ENCODE measurements around the gene CYP19A1. TPM values are rescaled to one million over a fixed set of nuclear protein-coding genes. Genes with fewer than 3 reads are reported as not detected.

Gene CYP19A1
- total and polyA plus RNA-seq, 2 experiments from 2014 or later, result 0.69 to 2.6 TPM

- TF ChIP-seq, protein P1, sequence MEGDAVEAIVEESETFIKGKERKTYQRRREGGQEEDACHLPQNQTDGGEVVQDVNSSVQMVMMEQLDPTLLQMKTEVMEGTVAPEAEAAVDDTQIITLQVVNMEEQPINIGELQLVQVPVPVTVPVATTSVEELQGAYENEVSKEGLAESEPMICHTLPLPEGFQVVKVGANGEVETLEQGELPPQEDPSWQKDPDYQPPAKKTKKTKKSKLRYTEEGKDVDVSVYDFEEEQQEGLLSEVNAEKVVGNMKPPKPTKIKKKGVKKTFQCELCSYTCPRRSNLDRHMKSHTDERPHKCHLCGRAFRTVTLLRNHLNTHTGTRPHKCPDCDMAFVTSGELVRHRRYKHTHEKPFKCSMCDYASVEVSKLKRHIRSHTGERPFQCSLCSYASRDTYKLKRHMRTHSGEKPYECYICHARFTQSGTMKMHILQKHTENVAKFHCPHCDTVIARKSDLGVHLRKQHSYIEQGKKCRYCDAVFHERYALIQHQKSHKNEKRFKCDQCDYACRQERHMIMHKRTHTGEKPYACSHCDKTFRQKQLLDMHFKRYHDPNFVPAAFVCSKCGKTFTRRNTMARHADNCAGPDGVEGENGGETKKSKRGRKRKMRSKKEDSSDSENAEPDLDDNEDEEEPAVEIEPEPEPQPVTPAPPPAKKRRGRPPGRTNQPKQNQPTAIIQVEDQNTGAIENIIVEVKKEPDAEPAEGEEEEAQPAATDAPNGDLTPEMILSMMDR (IDR thresholded peaks at IDR 0.05; ENCODE audit: low read depth, low read length), result no peak
- no peak for DNase-seq (ENCODE audit: low read depth in 1 of 2, low spot score in 1 of 2)
- no peaks in the 10 kb centered on the region for H3K27me3 ChIP-seq
- no peak overlapping the region for H3K27ac ChIP-seq
- H3K4me3 ChIP-seq, result no peak overlapping the region
- H3K36me3 ChIP-seq, result no peaks in the 10 kb centered on the region
- no peaks in the 10 kb centered on the region for H3K4me1 ChIP-seq (ENCODE audit: low read depth)
- H3K9me3 ChIP-seq (ENCODE audit: low read depth), result no peaks in the 10 kb centered on the region
Observed at GRCh38 chr15:51368307-51368706, 29.9 kb upstream of the CYP19A1 start.

GRCh38 chr15:51367322-51367976, 29.1 kb upstream of the CYP19A1 start:
- Histone ChIP-seq H3K36me3 (no peaks in the 10 kb centered on the region), H3K9me3 (ENCODE audit: low read depth) (no peaks in the 10 kb centered on the region), H3K27ac (no peak overlapping the region), H3K27me3 (no peaks in the 10 kb centered on the region), H3K4me1 (ENCODE audit: low read depth) (no peaks in the 10 kb centered on the region), H3K4me3 (no peak overlapping the region)
- DNase-seq (ENCODE audit: low read depth in 1 of 2, low spot score in 1 of 2), result no peak
- TF ChIP-seq, protein P1 (IDR thresholded peaks at IDR 0.05; ENCODE audit: low read depth, low read length), result no peak

- TF ChIP-seq, protein P1 (IDR thresholded peaks at IDR 0.05; ENCODE audit: low read depth, low read length), result no peak
- no peaks in the 10 kb centered on the region for H3K9me3 ChIP-seq (ENCODE audit: low read depth)
- H3K4me3 ChIP-seq, result no peak overlapping the region
- H3K36me3 ChIP-seq, result no peaks in the 10 kb centered on the region
- H3K4me1 ChIP-seq (ENCODE audit: low read depth), result no peaks in the 10 kb centered on the region
- no peak overlapping the region for H3K27ac ChIP-seq
- no peaks in the 10 kb centered on the region for H3K27me3 ChIP-seq
- peak in 1 of 2 donors; percentile 85 for DNase-seq (ENCODE audit: low read depth in 1 of 2, low spot score in 1 of 2)
Observed at GRCh38 chr15:51366920-51367319, 28.5 kb upstream of the CYP19A1 start.

DNA sequence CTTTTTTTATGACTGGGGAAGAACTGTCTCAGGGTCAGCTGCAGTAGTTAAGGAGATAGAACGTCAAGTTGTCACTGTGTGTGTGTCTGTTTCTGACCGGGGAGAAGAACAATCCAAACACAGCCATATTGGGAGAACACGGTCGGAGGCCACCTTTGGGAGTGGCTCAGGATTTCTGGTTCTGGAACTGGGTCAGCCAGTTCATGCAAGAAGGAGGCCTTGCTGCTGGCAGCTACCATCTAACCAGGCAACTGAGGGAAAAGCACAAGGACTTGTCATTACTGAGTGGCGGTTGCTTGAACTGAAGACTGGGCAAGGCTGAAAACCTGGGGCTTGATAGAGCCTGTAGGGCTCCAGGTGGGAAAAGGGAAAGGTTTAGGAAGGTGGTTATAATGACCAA, 27.7 kb upstream of the CYP19A1 start:
- Histone ChIP-seq H3K27me3 (no peaks in the 10 kb centered on the region), H3K36me3 (no peaks in the 10 kb centered on the region), H3K27ac (no peak overlapping the region), H3K4me1 (ENCODE audit: low read depth) (no peaks in the 10 kb centered on the region), H3K9me3 (ENCODE audit: low read depth) (no peaks in the 10 kb centered on the region), H3K4me3 (no peak overlapping the region)
- TF ChIP-seq, protein P1 (IDR thresholded peaks at IDR 0.05; ENCODE audit: low read depth, low read length), result no peak
- no peak for DNase-seq (ENCODE audit: low read depth in 1 of 2, low spot score in 1 of 2)

GRCh38 chr15:51365417-51365816, 27.0 kb upstream of the CYP19A1 start:
- TF ChIP-seq, protein P1 (IDR thresholded peaks at IDR 0.05; ENCODE audit: low read depth, low read length), result no peak
- Histone ChIP-seq H3K9me3 (ENCODE audit: low read depth) (no peaks in the 10 kb centered on the region), H3K4me1 (ENCODE audit: low read depth) (no peaks in the 10 kb centered on the region), H3K27me3 (no peaks in the 10 kb centered on the region), H3K4me3 (no peak overlapping the region), H3K27ac (no peak overlapping the region), H3K36me3 (no peaks in the 10 kb centered on the region)
- no peak for DNase-seq (ENCODE audit: low read depth in 1 of 2, low spot score in 1 of 2)

Data from cardiac muscle cell (in vitro differentiated cells and primary cell).